Small intestine (tissue), 7 donors: ENCODE results near the gene NRP2. TPM values are rescaled to one million over a fixed set of nuclear protein-coding genes. Genes with fewer than 3 reads are reported as not detected.

Experiments
- DNase-seq, 2 donors: peaks; one replicate each; pipeline versions ENCODE4 v3.0.0 to v3.0.0-alpha.2; 2013
- FAIRE-seq: peaks from 2 replicates; lab custom pipeline; 2012; peaks lifted over from hg19 to GRCh38; lab: Jason Lieb, UNC
- H3K27ac ChIP-seq, 3 donors: one replicate each; pipeline ENCODE4 v1.5.1; 2013; ENCODE audit warnings: low read length in 2 of 3, mild to moderate bottlenecking in 2 of 3, control low read depth in 1 of 3, inconsistent platforms in 1 of 3, low read depth in 1 of 3, moderate library complexity in 1 of 3
- H3K27me3 ChIP-seq, 3 donors: one replicate each; pipeline ENCODE4 v1.6.1; 2013; ENCODE audit warnings: low read length in 3 of 3, inconsistent platforms in 1 of 3; ENCODE audit not compliant: control insufficient read depth in 3 of 3, insufficient read depth in 3 of 3
- H3K36me3 ChIP-seq, 3 donors: one replicate each; pipeline ENCODE4 v1.6.1; 2013; ENCODE audit warnings: low read length in 3 of 3, inconsistent platforms in 1 of 3, low read depth in 1 of 3, mild to moderate bottlenecking in 1 of 3, moderate library complexity in 1 of 3; ENCODE audit not compliant: control insufficient read depth in 3 of 3, insufficient read depth in 2 of 3
- H3K4me1 ChIP-seq, 3 donors: one replicate each; pipeline ENCODE4 v1.6.1; 2013; ENCODE audit warnings: low read length in 2 of 3, inconsistent platforms in 1 of 3, low read depth in 1 of 3, mild to moderate bottlenecking in 1 of 3, moderate library complexity in 1 of 3; ENCODE audit not compliant: control insufficient read depth in 3 of 3, insufficient read depth in 2 of 3
- H3K4me3 ChIP-seq, 3 donors: one replicate each; pipeline ENCODE4 v1.5.1; 2013; ENCODE audit warnings: low read length in 3 of 3, control low read depth in 1 of 3, inconsistent platforms in 1 of 3, low read depth in 1 of 3, mild to moderate bottlenecking in 1 of 3, moderate library complexity in 1 of 3
- H3K9me3 ChIP-seq, 2 donors: one replicate each; pipeline ENCODE4 v1.6.1; 2013; ENCODE audit warnings: low read depth in 1 of 2, low read length in 1 of 2; ENCODE audit not compliant: control insufficient read depth in 2 of 2, insufficient read depth in 1 of 2
- WGBS, 3 donors: extraction: QIAGEN DNeasy Blood & Tissue Kit; methylation state at CpG; one replicate each; pipeline ENCODE4 v1.1.7; 2013; 5-methylcytosine and 5-hydroxymethylcytosine counted together
- polyA plus RNA-seq, 4 donors: library from polyadenylated mRNA; stranded (reverse) in 3 of 4; unstranded in 1 of 4; fragments of 200-250 nt in 3 of 4; fragments of 120-200 nt in 1 of 4; gene quantifications; one replicate each; pipeline versions ENCODE4 v1.2.1 to v1.2.3, GENCODE V29; 2013
- donor health status: healthy with polysubstance abuse.
- donor health status: control.
- donor health status: control.
- donor health status: Bipolar disorder and iron deficiency.
- donor health status: healthy.

NRP2 gene
- polyA plus RNA-seq, 4 donors = 0.81 to 9.6 (median 4.9) TPM

DNA sequence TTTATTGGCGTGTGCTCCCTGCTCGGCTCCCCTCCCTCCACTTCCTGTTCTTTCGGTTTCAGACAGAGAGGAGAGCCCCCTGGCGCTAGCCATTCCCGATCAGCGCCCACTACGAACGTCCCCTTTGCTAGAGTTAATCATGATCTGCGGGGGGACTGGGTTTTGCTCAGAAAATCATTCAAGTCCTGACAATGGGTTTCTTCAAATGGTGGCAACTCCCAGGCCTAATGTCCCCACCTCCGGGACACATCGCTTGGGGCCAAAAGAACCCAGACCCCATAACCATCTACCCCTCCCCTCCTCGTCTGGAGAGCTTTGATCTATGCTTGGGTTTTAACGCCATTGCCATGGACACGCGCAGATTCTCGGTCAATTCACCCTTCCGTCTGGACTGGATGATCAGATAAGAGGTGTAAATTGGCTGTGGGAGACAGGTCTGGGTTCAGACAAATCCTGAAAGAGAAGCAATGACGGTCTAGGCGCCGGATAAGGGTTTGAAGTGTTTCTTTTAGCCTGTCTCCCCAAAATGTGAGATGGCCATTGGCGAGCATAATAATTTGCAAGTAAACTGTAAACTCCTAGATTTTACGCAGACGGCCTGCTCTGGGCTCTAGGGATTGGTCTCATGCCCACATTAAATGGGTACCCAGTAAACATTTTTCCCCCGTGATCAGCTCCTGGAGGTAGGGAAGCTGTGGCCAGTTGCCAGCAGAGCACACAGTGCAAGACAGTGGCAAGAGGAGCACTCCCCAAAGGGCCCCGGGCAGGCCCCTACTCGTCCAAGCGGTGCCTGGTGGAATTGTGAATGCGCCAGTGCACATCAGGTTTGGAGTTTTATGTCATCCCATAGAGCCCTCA is 4.7 kb downstream of the NRP2 start:
- FAIRE-seq (no peak), DNase-seq (peak in 1 of 2 donors; percentile 42)
- Histone ChIP-seq H3K27me3 (peaks cover 3 to 49% (median 16%) of the 10 kb centered on the region in 3 donors), H3K4me1 (peaks cover 0 to 26% (median 6%) of the 10 kb centered on the region in 3 donors), H3K9me3 (no peaks in the 10 kb centered on the region), H3K27ac (peak overlapping the region in 1 of 3 donors; percentile 32), H3K4me3 (peak overlapping the region in 2 of 3 donors; percentile 44 to 49), H3K36me3 (no peaks in the 10 kb centered on the region)
- 52 to 60% (median 55%) methylated on average over 28 of the region's 28 CpGs for WGBS, 3 donors

DNA sequence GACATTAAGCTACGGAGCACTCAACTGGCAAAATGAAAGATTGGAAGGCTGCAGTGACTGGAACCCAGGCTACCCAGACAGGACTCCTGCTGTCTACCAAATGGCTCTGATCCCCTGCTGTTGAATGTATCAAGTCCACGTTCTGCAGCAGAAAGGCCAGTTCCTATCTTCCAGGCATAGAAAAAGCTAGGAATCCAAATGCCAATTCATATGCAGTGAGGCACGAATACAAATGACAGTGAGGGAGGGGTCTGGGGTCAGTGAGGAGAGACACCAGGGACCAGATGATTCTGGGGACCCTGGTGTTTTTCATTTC is 5.3 kb downstream of the NRP2 start:
- peaks cover 0 to 24% (median 6%) of the 10 kb centered on the region in 3 donors for H3K4me1 ChIP-seq
- DNase-seq (no peak), FAIRE-seq (no peak)
- no peak overlapping the region for H3K4me3 ChIP-seq
- no peaks in the 10 kb centered on the region for H3K36me3 ChIP-seq
- 65 to 81% (median 74%) methylated on average over 3 of the region's 3 CpGs for WGBS, 3 donors
- peaks cover 3 to 44% (median 10%) of the 10 kb centered on the region in 3 donors for H3K27me3 ChIP-seq
- no peaks in the 10 kb centered on the region for H3K9me3 ChIP-seq
- no peak overlapping the region for H3K27ac ChIP-seq

DNA sequence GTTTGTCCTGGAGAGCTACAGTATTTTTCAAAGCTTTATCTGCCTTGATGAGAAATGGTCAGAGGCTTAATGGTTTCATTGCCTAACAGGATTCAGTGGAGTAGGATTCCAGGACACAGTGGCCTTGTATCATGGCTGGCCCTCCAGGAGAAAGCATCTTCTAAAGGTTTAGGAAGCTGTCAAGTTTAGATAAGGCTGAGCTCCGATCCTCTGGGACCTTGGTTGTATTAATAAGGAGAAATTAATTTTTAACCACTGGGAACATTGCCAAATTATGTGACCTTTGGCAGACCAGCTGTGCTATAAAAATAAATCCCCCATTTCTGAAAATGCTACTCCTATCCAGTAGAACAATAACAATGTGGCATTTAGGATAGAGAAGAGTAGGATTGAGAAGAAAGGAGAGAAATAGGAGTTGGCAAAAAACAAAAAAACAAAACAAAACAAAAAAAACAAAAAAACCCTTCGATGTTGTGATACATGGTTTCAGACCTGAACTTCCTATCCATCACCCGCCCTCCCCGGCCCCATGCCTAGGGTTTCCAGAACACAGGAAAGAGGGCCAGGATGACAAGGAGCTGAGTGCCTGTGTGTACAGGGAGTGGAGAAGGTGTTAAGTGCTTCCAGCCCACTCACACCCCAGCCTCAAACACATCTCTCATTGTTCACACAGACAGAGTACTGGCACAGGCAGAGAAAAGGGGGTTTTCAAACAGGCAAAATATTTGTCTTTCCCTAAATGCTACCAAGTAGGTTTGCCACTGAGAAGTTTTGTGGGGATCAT is 6.3 kb downstream of the NRP2 start:
- peaks cover 3 to 35% (median 10%) of the 10 kb centered on the region in 3 donors for H3K27me3 ChIP-seq
- FAIRE-seq = no peak
- H3K27ac ChIP-seq = no peak overlapping the region

DNA sequence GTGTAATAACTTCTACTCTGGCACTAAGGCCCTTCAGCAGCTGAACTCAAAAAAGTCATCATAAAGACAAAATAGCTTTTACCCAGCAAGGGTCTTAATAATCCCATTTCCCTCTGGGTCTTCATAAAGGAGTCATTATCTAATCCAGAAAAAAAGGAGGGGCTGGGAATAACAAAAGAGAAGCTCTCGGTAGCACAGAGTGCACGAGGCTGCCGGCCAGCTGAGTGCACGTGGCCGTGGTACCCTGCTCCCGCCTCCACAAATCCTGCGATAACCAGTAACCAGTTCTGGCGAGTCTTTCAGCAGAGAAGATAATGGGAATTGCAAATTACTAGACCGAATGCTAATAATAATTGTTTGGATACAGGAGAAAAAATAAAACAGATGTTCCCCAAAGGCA is 7.5 kb downstream of the NRP2 start:
- Histone ChIP-seq H3K36me3 (no peaks in the 10 kb centered on the region), H3K27ac (no peak overlapping the region), H3K27me3 (peaks cover 2 to 23% (median 10%) of the 10 kb centered on the region in 3 donors), H3K4me1 (peaks cover 0 to 15% (median 6%) of the 10 kb centered on the region in 3 donors), H3K9me3 (no peaks in the 10 kb centered on the region), H3K4me3 (no peak overlapping the region)
- FAIRE-seq (no peak), DNase-seq (no peak)
- WGBS, 3 donors = 81 to 89% (median 82%) methylated on average over 9 of the region's 9 CpGs

More for the DNA sequence above, 6.3 kb downstream of the NRP2 start:
- WGBS, 3 donors = 35 to 51% (median 41%) methylated on average over 4 of the region's 4 CpGs
- Histone ChIP-seq H3K4me1 (peaks cover 0 to 20% (median 6%) of the 10 kb centered on the region in 3 donors), H3K9me3 (no peaks in the 10 kb centered on the region), H3K4me3 (no peak overlapping the region), H3K36me3 (no peaks in the 10 kb centered on the region)
- peak; percentile 16 to 46 for DNase-seq

DNA sequence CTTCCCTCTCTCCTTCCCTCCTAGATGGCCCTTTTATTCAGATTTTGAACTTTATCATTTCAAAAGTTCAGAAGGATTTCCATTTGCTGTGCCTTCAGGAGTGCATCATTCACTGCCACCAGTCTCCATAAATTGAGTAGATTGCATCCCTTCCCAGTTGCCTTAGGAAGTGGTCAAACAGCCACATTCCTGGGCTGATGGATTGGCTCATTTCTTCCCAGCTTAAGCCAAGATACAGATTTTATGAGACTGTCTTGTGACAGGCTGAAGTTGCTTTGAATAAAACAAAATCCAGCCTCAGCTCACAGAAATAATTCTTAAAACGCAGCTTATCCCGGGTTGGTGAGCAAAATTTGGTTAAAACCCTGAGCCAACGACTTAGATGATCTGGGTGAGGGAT is 9.8 kb downstream of the NRP2 start:
- 60 to 92% (median 74%) methylated on average over 3 of the region's 3 CpGs for WGBS, 3 donors
- Histone ChIP-seq H3K27ac (no peak overlapping the region), H3K36me3 (no peaks in the 10 kb centered on the region), H3K27me3 (peaks cover 0 to 3% (median 1%) of the 10 kb centered on the region in 3 donors), H3K4me1 (peaks cover 0 to 6% (median 4%) of the 10 kb centered on the region in 3 donors), H3K4me3 (no peak overlapping the region), H3K9me3 (no peaks in the 10 kb centered on the region)
- DNase-seq = no peak
- FAIRE-seq = no peak

DNA sequence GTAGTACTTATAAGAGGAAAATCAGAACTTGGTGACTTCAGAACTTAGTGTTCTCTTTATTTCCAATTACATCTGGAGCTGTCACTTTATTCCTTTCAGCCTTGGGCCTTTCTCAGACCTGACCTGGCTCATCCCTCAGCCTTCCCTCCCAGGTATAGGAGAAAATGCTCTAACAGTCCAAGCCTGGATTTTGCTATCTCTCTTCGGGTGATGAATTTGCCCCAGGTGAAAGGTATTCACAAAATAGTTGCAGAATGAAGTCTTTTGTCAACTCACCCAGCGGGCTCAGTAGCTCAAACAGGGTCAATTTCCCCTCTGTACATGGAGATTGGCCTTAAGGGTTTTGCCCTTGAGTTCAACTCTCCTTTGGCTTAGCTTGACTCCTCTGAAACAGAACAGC is 12.0 kb downstream of the NRP2 start:
- H3K27ac ChIP-seq = no peak overlapping the region
- 83 to 91% (median 87%) methylated on average over 2 of the region's 2 CpGs for WGBS, 3 donors
- H3K4me3 ChIP-seq = no peak overlapping the region
- DNase-seq = no peak
- H3K36me3 ChIP-seq = peaks cover 0 to 3% (median 0%) of the 10 kb centered on the region in 3 donors
- peaks cover 0 to 2% (median 0%) of the 10 kb centered on the region in 3 donors for H3K4me1 ChIP-seq
- no peaks in the 10 kb centered on the region for H3K27me3 ChIP-seq
- no peak for FAIRE-seq
- no peaks in the 10 kb centered on the region for H3K9me3 ChIP-seq

DNA sequence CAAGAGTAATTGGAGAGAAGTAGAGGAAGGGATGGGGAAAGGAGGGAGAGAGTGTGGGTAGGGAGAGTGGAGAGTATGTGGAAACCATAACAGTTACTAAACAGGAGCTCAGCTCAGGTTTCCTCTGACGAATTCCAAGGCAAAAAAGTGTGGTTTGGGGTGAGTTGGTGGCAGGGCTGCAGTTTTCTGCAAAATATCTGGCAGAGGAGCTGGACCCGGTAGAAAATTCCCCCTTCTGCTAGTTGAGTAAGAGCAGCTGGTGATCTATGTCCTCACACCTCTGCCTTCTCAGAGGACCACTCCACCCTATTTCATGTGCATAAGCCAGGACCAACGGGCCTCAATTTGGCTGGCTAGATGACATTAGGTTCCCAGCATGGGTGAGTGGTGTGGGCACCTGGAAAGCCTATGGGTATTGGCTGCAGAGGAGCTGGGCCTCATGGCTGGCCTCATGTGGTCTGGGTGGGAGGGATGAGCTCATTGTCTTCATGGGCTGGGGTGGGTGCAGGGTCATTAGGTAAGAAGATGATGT is 13.2 kb downstream of the NRP2 start:
- FAIRE-seq = no peak
- H3K4me1 ChIP-seq = peaks cover 2 to 11% (median 2%) of the 10 kb centered on the region in 3 donors
- no peaks in the 10 kb centered on the region for H3K27me3 ChIP-seq

DNA sequence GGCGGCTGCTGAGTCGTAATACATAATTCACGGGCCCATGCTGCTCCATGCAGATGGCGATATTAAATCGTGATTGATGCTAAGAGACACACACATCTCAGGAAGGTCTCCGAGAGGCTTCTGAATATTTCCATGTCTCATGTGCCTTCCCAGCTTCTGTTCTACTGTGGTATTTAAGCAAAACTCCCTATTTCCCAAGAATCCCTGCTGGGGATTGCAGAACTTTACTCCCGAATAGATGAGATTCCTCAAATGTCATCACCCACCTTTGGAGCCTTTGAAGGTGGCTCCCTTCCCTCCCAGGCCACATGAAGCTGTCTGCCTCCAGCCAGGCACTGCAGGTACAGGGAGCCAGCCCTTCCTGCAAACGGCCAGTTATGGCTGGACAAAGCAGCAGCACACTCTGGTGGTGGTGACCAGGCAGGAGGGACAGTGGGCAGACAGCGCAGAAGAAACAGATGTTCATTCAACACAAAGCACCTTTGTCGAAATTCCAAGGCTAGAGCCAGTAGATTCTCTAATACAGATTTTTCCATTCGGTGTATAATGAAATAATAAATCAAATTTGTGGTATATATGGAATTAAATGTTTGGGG is 14.1 kb downstream of the NRP2 start:
- DNase-seq (no peak), FAIRE-seq (no peak)
- Histone ChIP-seq H3K36me3 (peaks cover 0 to 3% (median 0%) of the 10 kb centered on the region in 3 donors), H3K4me3 (no peak overlapping the region), H3K27ac (no peak overlapping the region), H3K4me1 (peaks cover 2 to 11% (median 2%) of the 10 kb centered on the region in 3 donors), H3K9me3 (no peaks in the 10 kb centered on the region), H3K27me3 (no peaks in the 10 kb centered on the region)
- 85 to 88% (median 87%) methylated on average over 11 of the region's 11 CpGs for WGBS, 3 donors

More for the DNA sequence above, 13.2 kb downstream of the NRP2 start:
- no peak overlapping the region for H3K27ac ChIP-seq
- peaks cover 0 to 3% (median 0%) of the 10 kb centered on the region in 3 donors for H3K36me3 ChIP-seq
- 75 to 84% (median 76%) methylated on average over 3 of the region's 3 CpGs for WGBS, 3 donors
- no peaks in the 10 kb centered on the region for H3K9me3 ChIP-seq
- no peak overlapping the region for H3K4me3 ChIP-seq
- no peak for DNase-seq
